ENCODE data around the gene DCST2. TPM values are rescaled to one million over a fixed set of nuclear protein-coding genes. Genes with fewer than 3 reads are reported as not detected.

Gene DCST2
- polyA plus RNA-seq, 3 donors = 1.3 to 3.2 (median 2.1) TPM

- DNase-seq (ENCODE audit: extremely low read depth in 1 of 11, low read depth in 9 of 11, low spot score in 4 of 11) = peak in 10 of 11 donors; percentile 83 to 96 (median 92)
Measured at GRCh38 chr1:154973344-154974101, 60.1 kb downstream of the DCST2 start.

- peak in 1 of 11 donors; percentile 27 for DNase-seq (ENCODE audit: extremely low read depth in 1 of 11, low read depth in 9 of 11, low spot score in 4 of 11)
Measured at GRCh38 chr1:154972517-154973343, 60.9 kb downstream of the DCST2 start.

- no peak for DNase-seq (ENCODE audit: extremely low read depth in 1 of 11, low read depth in 9 of 11, low spot score in 4 of 11)
Measured at GRCh38 chr1:154972213-154972516, 61.4 kb downstream of the DCST2 start.

GRCh38 chr1:154971341-154971998 lies 62.1 kb downstream of the DCST2 start:
- no peak for DNase-seq (ENCODE audit: extremely low read depth in 1 of 11, low read depth in 9 of 11, low spot score in 4 of 11)

- peak in 10 of 11 donors; percentile 67 to 88 (median 81) for DNase-seq (ENCODE audit: extremely low read depth in 1 of 11, low read depth in 9 of 11, low spot score in 4 of 11)
Measured at GRCh38 chr1:154970631-154971340, 62.8 kb downstream of the DCST2 start, which contains the start of gene SHC1. Gene SHC1, minus strand, starts transcription at chr1:154970747. Its CDS starts 221 bp downstream, at chr1:154970526.

DNA sequence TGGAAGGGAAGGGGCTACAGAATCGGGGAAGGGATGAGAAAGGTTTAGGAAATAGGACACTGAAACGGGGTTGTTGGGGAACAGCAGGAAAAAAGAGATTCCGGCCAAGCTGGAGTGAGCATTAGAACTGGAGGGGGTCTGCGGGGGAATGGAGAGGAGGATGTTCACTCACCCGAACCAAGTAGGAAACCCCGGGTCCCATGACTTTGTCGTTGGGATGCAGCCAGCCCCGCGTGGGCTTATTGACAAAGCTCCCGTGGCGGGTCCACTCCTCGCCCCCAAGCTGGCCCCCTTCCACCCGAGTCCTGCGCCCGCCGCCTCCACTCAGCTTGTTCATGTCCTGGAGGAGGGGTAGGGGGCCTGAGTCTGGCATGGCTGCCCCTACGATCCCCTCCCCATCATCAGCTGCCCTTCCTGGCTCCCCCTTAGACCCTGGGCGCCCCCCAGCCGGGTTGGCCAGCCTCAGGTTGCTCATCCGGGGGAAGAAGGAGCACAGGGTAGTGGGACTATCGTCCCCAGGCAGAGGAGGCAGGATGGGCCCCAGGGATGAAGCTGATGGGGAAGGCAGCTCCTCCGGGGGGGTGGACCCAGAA lies 63.6 kb downstream of the DCST2 start:
- no peak for DNase-seq (ENCODE audit: extremely low read depth in 1 of 11, low read depth in 9 of 11, low spot score in 4 of 11)

- no peak for DNase-seq (ENCODE audit: extremely low read depth in 1 of 11, low read depth in 9 of 11, low spot score in 4 of 11)
Measured at GRCh38 chr1:154969246-154969645, 64.3 kb downstream of the DCST2 start.

DNA sequence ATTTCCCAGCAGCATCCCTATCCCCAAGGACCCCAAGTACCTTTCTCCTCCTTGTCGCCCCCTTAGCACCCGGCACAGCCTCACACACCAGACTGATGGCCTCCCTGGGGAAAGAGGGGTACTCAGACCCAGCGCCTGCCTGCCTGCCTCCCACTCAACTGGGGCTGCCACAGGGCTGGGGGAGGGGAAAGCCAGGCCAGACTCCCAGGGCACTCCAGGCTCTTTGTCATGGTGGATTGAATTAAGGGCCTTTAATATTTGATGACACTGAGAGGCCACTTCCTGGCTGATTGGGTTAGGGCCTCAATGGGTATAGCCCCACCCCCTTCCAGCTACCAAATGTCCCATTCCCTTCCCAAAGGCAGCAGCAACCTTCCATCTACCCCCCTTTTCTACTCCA lies 64.8 kb downstream of the DCST2 start:
- DNase-seq (ENCODE audit: extremely low read depth in 1 of 11, low read depth in 9 of 11, low spot score in 4 of 11) = no peak

Other genes with a start within 250 kb of the DCST2 start
- 1 to 10 TPM; 2.4 to 2.9 (median 2.9) TPM for gene KCNN3, start 163.5 kb downstream of the DCST2 start, polyA plus RNA-seq (ENCODE audit: insufficient read length in 3 of 3)
- gene PMVK, start 97.1 kb downstream of the DCST2 start, polyA plus RNA-seq (ENCODE audit: insufficient read length in 3 of 3) = 10 to 100 TPM; 37.9 to 48.3 (median 40.7) TPM
- gene PBXIP1, start 77.7 kb downstream of the DCST2 start, polyA plus RNA-seq (ENCODE audit: insufficient read length in 3 of 3) = 10 to 100 TPM; 56.2 to 80.8 (median 70.4) TPM
- gene PYGO2, start 72.0 kb downstream of the DCST2 start, polyA plus RNA-seq (ENCODE audit: insufficient read length in 3 of 3) = 10 to 100 TPM; 41.5 to 48.0 (median 43.6) TPM
- 10 to 100 TPM; 73.4 to 84.2 (median 83.4) TPM for gene SHC1, start 63.0 kb downstream of the DCST2 start, polyA plus RNA-seq (ENCODE audit: insufficient read length in 3 of 3)
- gene CKS1B, start 59.1 kb downstream of the DCST2 start, polyA plus RNA-seq (ENCODE audit: insufficient read length in 3 of 3) = 100 to 1,000 TPM in 2 of 3 donors, 10 to 100 TPM in 1; 80.2 to 111 (median 109) TPM
- gene FLAD1, start 50.4 kb downstream of the DCST2 start, polyA plus RNA-seq (ENCODE audit: insufficient read length in 3 of 3) = 10 to 100 TPM; 26.1 to 34.1 (median 31.6) TPM
- 1 to 10 TPM in 1 of 3 donors, under 1 TPM in 2; 0.42 to 1.6 (median 0.53) TPM for gene LENEP, start 40.2 kb downstream of the DCST2 start, polyA plus RNA-seq (ENCODE audit: insufficient read length in 3 of 3)
- 10 to 100 TPM; 12.6 to 18.6 (median 14.5) TPM for gene ZBTB7B, start 31.0 kb downstream of the DCST2 start, polyA plus RNA-seq (ENCODE audit: insufficient read length in 3 of 3)
- under 1 TPM; 0.12 to 0.61 (median 0.32) TPM for gene DCST1, start within 50 bp of the DCST2 start, polyA plus RNA-seq (ENCODE audit: insufficient read length in 3 of 3)
- gene ADAM15, start 17.5 kb upstream of the DCST2 start, polyA plus RNA-seq (ENCODE audit: insufficient read length in 3 of 3) = 10 to 100 TPM; 31.5 to 61.4 (median 57.2) TPM
- 10 to 100 TPM; 18.5 to 21.2 (median 19.1) TPM for gene EFNA4, start 30.0 kb upstream of the DCST2 start, polyA plus RNA-seq (ENCODE audit: insufficient read length in 3 of 3)
- gene EFNA3, start 45.1 kb upstream of the DCST2 start, polyA plus RNA-seq (ENCODE audit: insufficient read length in 3 of 3) = 1 to 10 TPM; 6.7 to 7.2 (median 7.2) TPM
- gene EFNA1, start 94.1 kb upstream of the DCST2 start, polyA plus RNA-seq (ENCODE audit: insufficient read length in 3 of 3) = 10 to 100 TPM; 60.4 to 78.9 (median 65.0) TPM
- 10 to 100 TPM; 48.7 to 64.8 (median 55.5) TPM for gene SLC50A1, start 102.1 kb upstream of the DCST2 start, polyA plus RNA-seq (ENCODE audit: insufficient read length in 3 of 3)
- gene DPM3, start 106.8 kb upstream of the DCST2 start, polyA plus RNA-seq (ENCODE audit: insufficient read length in 3 of 3) = 10 to 100 TPM; 33.0 to 50.0 (median 46.7) TPM
- gene KRTCAP2, start 139.5 kb upstream of the DCST2 start, polyA plus RNA-seq (ENCODE audit: insufficient read length in 3 of 3) = 100 to 1,000 TPM; 142 to 152 (median 147) TPM
- 1 to 10 TPM; 3.2 to 5.7 (median 4.0) TPM for gene TRIM46, start 140.1 kb upstream of the DCST2 start, polyA plus RNA-seq (ENCODE audit: insufficient read length in 3 of 3)
- 10 to 100 TPM; 35.1 to 51.0 (median 35.4) TPM for gene THBS3, start 174.1 kb upstream of the DCST2 start, polyA plus RNA-seq (ENCODE audit: insufficient read length in 3 of 3)
- gene MTX1, start 174.9 kb upstream of the DCST2 start, polyA plus RNA-seq (ENCODE audit: insufficient read length in 3 of 3) = 10 to 100 TPM; 37.0 to 47.7 (median 41.8) TPM
- 10 to 100 TPM; 20.9 to 31.5 (median 28.1) TPM for gene ENTREP3, start 221.7 kb upstream of the DCST2 start, polyA plus RNA-seq (ENCODE audit: insufficient read length in 3 of 3)
- gene SCAMP3, start 228.6 kb upstream of the DCST2 start, polyA plus RNA-seq (ENCODE audit: insufficient read length in 3 of 3) = 10 to 100 TPM; 52.0 to 65.1 (median 61.8) TPM
- 10 to 100 TPM; 78.3 to 96.6 (median 82.5) TPM for gene CLK2, start 239.7 kb upstream of the DCST2 start, polyA plus RNA-seq (ENCODE audit: insufficient read length in 3 of 3)
- 10 to 100 TPM; 11.5 to 14.0 (median 11.8) TPM for gene HCN3, start 243.7 kb upstream of the DCST2 start, polyA plus RNA-seq (ENCODE audit: insufficient read length in 3 of 3)